Activated naive CD8-positive, alpha-beta T cell treated with anti-CD3 and anti-CD28 coated beads, Interleukin-2, amount 50 U/mL, for 16 hours (primary cell): ENCODE measurements around the gene MEGF9.

Experiments used
- DNase-seq: peaks from one replicate; pipeline ENCODE4 v3.0.0-alpha.2; 2020; ENCODE audit warnings: low read depth, low spot score

Gene MEGF9

DNA sequence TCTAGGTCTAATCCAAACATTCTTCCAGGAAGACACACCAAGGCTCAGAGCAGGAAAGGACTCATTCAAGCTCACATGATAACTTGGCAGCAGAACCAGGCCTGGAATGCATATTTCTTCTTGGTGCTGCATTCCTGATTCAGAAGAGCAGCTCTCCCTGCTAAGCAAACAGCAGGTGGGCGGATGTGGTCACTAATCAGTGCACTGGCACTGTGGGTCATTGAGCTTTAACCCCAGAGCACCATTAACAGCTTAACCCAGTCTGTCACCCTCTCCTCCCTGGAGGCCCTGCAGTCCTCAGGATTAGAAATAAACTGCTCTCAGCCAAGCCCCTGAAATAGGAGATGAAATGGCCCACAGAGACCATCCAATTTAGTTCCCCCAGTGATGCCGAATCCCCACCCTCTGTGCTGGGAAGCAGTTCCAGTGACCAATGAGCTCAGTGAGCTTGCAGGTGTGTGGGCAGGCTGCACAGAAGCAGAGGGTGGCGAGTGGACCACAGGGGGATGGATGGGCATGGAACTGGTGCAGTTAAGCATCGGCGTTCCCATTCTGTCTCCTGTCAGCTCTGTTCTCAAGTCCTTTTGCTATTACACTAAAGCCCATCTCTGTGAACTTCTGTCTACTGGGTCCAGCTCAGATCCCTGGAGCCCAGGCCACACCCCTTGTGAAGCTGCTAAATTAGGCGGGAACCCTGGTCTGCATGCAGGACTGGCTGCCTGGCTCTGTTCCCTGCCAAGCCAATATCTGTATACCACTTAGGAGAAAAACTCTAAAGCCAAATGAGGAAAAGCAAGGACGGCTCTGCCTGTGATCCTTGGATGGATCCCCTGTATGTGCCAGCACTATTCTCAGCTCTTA lies 16.6 kb upstream of the MEGF9 start:
- DNase-seq: no peak

DNA sequence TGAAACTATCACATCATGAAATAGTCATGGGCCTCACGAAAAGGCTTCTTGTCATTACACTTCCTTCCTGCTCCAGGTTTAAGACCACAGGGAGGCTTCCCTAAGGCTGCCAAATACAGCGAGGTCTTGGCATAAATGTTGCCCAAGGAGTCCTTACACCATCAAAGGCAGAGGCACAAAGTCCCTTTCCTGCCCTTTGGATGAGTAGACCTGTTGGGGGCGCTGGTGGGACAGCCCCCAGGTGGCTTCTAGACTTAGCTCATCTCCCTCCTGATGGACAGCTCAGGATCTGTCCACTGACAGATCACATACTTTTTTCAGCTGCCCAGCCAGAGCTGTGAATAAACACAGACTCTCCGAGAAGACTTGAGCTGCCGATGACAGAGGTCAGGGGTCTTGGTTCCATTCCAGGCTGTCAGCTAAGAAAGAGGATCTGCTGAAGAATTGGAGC lies 15.5 kb upstream of the MEGF9 start:
- DNase-seq: no peak

DNA sequence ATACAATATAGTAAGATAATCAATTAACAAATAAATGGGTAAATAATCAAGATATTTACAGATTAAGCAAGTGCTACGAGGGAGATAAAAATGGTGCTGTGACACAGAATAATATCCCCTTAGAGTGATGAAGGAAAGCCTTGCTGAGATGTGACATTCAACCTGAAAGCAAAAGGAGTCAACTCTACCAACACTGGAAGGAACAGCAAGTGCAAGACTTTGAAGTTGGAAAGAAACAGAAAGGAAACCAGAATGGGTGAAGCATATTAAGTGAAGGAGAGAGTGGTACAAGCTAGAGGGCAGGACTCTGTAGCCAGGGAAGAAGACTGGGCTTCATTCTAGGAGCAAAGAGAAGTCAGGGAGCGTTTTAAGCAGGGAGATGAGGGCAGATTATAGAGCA lies 12.2 kb upstream of the MEGF9 start:
- DNase-seq: no peak

DNA sequence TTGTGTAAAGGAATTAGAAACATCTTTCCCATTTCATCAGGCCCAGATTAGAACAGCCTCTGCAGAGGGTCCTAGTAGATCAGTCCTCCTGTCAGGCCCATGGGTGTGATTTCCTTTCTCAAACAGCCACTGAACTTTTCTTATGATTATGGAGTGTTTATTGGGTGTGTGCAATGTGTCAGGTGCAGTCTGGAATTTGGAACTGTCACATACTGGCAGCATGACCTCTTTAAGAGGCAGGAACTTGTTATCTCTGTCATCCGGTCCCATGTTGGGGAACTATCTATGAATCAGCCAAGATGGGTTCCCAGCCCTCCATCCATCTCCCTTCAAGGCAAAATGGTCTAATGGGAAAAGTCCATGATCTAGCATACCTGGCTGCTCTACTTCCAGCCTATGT lies 11.6 kb upstream of the MEGF9 start:
- DNase-seq: no peak

DNA sequence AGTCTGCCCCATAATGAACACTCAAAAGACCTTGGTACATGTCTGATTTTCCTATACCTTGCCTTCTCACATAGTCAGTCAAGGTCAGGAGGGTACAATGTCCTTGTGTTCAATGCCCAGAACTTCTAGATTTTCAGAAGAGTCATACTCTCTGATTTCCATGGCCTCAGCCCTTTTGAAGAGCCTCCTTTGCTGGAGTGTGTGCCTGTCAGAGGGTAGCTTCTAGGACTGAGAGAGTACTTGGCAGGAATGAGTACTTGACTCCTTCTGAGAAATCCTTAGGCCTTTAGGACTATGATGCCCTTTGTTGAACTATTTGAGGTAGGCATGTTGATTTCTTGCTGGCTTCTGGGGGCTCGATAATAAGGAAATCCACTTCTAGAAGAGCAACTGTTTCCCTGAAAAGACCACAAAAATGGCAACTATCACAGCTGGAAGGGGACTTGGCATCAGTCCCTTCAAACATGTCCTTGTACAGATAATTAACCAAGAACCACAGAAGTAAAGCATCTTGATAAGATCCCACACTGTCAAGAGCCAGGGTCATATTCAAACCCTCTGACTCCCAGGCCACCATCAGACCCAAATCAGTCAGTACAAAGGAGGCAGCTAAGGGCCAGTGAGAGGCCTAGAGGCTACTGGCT lies 10.6 kb upstream of the MEGF9 start:
- DNase-seq: no peak

DNA sequence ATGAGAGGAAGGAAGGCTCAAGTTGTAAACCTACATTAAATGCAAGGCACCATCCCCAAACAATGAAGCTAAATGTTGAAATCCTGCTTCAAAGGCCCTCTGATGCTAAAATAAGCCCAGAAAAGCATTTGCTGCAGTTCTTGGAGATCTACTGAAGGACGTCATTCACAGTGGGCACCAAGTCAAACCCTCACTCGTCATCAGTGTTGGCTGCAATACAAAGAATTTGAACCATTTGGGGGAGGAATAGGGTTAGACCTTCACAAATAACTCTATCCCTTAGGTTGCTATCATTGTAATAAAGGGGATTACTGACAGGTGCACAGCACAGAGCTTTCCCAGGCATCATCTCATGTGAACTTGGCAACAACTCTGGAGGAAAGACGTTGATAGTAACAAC lies 9.3 kb upstream of the MEGF9 start:
- DNase-seq: no peak

DNA sequence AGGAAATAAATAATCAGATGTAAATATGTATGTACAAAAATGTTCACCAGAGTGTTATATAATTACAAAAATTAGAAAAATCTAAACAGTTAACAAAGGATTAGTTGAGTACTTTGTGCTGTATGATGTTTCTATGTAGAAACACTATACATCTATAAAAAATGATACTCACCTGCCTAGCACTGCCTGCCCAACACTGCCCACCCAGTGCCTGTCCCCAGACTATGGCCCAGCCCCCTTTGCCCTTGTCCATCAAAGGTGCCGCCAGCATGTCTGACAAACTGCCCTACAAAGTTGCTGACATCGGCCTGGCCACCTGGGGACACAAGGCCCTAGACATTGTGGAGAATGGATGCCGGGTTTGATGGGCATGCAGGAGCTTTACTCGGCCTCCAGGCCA lies 6.1 kb upstream of the MEGF9 start:
- DNase-seq: no peak

DNA sequence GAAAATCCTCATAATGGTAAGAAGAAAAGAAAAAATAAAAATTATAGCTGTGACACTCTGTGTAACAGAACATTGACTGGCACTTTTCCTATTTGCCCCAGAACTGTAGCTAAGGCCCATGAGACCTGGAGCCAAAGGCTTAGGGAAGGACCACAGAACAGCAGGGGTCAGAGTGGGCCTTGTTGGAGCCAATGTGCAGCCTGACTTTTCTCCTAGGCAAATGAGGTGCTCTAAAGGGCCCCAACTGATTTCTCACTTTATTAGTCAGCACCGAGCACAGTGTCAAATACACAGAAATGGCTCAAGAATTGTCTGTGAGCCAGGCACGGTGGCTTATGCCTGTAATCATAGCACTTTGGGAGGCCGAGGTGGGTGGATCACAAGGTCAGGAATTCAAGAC lies 4.0 kb upstream of the MEGF9 start:
- DNase-seq: no peak

DNA sequence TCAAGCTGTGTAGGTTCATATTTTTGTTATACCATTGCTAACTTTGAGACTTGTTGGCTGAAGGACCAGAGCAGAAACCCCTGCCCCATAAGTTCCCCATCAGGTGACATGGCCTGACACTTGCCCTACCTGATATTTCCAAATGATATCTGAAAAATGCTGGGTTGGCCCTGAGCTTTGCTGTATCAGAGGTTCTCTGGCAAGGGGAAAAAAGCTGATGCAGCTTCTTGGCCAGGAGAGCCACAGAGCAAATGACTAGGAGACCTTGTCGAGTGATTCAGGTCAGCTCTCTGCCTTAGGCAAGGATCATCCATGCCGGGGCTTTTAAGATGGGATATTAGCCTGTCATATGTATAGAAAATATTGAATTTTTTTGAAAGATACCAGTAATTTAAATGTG lies 2.9 kb upstream of the MEGF9 start:
- no peak for DNase-seq

DNA sequence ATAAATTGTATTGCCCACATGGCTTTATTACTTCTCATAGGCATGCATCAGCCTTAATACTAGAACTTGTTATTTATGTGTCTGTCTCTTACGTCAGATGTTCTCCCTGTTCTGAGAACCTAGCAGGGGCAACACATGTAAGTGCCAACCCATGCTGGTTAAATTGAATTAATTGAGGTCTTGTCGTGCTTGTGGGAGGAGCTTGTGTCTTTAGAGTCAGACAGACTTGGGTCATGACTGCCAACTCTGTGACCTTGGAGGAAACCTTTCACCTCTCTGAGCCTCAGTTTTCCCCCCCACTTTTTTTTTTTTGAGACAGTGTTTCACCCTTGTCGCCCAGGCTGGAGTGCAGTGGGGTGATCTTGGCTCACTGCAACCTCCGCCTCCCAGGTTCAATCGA lies 2.2 kb upstream of the MEGF9 start:
- no peak for DNase-seq

DNA sequence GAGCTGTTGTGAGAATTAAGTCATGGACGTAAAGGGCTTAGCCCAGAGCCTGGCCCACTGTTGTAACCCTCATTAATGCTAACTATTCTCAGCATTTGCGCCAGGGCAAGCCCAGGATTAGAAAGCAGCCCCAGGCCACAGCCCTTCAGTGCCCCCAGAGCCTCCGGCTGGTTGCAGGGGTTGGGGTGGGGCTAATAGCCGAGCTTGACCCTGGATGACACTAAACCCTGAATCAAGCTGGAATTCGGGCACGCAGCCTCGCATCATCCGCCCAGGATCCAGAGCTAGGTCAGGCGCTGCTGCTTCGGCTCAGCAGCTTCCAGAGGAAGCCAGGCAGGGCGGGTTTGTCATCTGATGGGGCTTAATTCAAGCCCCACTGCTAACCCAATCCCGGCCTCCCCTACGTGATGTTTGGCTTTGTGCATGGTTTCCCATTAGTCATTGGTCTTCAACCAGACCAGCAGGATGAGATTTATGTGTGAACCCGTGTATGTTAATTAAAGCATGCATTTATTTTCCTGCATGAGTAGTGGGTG lies 1.2 kb upstream of the MEGF9 start:
- no peak for DNase-seq

DNA sequence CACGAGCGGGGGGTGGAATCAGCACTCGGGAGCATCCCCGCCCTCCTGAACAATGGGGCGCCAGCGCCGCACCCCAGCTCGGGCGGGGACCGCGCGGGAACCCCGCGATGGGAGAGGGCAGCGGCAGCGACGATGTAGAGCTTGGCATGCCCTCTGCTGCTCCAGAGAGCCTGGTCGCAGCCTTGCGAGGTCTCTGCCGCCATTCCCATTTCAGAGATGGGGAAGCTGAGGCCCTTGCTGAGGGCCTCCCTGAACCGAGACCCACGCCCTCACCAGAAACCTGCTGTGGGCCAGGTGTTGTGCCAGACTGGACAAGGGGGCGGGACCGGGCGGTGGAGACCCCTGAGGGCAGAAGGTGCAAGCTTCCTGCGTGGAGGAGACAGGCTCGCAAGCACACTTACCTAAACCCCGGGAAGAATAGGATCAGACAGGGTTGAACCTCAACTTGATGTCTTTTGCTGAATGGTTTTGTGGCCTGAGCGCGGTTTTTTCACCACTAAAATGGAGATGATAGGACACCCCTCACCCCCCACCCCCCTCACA lies 647 bp upstream of the MEGF9 start:
- no peak for DNase-seq

DNA sequence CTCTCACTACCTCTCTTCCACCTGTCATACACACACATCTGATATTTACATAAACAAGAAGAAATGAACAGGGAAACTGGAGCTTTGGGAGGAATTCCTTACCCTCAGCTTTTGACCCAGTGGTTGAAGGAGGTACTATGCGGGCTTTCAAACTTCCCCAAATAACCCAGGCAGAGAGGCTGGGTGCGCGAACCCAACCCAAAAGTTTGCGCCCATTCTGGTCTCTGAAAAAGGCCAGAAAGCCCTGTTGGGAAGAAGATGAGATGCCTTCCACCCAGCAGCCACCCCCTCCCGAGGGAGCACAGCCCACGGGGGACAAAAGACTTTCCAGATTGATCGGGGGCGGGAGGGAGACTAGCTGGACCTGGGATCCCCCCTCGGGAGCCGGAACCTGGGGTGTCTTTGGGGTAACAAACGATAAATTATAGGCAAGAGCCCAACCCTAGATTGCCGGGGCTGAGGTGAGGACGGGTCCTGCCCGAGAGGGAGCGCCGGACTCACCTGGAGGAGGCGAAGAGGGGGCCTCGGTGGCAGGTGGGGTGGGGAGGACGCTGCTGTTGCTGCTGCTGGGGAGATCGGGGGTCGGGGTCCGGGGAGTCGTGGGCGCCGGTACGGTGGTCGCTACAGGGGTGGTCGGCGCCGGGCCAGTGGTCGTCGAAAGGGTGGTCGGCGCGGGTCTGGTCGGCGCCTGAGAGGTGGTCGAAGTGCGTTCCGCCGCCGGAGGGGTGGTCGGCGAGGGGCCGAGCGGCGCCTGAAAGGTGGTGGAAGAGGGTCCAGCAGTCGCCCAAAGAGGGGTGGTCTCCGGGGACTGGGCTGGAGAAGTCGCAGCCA lies 798 bp downstream of the MEGF9 start:
- no peak for DNase-seq

DNA sequence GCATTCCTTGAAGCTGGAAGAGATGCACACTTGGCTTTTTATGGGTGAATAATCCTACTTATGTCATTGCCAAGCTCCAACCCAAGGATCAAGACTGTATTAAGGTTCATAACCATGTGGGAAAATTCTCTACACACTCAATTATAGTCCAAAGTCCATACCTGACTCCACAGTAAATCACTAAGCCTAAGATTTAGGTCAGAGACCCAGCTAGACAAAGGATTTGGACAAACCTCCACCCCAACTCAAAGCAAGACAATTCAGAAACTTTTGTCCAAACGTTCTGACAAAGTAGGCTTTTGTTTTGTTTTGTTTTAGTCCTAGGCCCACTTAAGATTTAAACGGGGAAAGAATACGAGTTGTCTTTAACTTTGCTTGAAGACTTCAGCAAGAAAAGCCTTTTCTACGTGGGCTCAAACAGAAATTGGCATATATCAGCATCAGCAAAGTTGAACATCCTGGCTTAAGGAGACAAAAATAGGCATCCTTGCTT lies 1.7 kb downstream of the MEGF9 start:
- no peak for DNase-seq

DNA sequence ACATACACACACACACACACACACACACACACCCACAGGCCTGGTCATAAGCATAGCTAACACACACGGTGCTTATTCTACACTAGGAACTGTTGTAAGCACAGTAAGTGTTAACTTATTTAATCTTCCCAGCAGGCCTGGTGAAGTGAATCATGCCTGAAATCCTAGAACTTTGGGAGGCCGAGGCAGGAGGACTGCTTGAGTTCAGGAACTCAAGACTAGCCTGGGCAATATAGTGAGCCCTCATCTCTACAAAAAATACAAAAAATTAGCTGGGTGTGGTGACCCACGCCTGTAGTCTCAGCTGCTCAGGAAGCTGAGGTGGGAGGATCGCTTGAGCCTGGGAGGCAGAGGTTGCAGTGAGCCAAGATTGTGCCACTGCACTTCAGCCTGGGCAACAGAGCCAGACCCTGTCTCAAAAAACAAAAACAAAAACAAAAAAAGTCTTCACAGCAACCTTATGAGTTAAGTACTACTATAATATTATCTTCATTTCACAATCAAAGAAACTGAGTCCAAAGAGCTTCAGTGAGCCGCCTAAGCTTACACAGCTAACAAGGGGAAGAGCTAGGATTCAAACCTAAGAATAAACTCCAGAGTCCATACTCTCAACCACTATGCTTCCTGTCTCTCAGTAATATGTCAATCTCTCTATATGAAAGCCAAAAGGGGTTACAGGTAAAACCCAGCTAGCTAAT lies 2.3 kb downstream of the MEGF9 start:
- no peak for DNase-seq

DNA sequence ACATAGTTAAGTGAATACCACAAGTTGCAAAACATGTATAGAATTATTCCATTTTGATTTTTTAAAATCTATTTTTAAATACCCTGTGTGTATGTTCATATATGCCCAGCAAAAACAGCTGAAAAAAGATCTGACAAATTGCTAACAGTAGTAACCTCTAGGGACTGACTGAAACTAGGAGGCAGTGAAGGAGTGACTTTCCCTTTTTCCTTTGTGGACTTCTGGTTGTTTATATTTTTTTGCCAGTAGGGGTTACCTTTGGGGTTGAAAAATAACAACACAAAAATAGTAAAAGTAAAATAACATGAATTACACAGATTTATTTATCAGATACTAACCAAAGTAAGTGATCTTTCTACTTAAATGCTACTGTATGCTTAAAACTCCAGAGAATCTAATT lies 2.9 kb downstream of the MEGF9 start:
- DNase-seq: no peak

DNA sequence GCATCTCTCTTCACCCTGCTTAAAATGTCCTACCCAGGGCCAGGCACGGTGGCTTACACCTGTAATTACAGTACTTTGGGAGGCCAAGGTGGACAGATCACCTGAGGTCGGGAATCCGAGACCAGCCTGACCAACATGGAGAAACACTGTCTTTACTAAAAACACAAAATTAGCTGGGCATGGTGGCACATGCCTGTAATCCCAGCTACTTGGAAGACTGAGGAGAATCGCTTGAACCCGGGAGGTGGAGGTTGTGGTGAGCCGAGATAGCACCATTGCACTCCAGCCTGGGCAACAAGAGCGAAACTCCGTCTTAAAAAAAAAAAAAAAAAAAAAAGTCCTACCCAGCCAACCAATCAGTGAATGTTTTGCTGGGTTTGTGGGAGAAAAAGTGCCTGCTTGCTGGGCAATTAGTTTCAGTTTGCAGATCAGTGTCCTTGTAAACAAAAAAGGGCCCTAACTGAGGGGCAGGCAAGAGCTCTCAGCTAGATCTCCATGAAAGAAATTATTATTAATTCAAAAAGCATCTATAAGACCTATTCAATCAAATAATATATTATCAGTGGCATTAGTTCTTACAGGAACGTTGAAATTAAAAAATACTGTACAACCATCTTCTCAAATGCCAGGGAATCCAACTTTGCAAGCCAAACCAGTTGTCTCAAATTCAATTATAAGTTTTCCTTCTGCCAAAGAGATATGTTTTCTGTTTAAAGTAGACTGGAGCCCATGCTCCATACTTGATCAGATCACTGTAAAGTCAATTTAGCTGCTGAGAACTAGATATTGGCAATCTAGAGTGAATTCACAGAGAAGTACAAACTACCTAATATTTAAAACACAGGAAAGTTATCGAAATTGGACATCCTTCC lies 3.9 kb downstream of the MEGF9 start:
- DNase-seq: no peak

DNA sequence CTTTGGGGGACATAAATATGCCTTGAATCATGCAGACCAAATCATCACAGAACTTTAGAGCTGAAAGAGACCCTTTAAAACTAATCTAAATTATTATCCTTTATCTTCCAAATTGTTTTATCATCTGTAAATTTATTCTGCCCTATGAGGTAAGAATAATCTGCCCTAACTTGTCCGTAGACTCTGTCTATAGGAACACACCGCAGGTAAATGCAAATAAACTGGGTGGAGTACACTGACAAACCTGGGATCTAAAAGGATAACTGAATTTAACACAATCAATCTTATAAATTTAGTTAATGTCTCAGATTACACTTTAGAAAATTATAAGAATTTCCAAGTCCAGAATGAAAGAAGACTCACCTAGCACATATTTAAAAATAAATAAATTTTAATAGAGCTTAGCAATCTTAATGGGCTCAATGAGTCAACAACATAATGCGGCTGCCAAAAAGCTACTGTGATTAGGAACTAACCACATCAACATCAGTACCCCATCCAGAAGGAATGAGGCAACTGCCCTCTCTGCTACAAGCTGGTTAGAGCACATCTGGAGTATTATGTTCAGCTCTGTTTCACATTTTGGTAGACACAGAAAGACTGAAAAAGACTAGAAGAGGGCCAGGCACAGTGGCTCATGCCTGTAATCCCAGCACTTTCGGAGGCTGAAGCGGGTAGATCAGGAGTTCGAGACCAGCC lies 5.6 kb downstream of the MEGF9 start:
- DNase-seq: no peak

DNA sequence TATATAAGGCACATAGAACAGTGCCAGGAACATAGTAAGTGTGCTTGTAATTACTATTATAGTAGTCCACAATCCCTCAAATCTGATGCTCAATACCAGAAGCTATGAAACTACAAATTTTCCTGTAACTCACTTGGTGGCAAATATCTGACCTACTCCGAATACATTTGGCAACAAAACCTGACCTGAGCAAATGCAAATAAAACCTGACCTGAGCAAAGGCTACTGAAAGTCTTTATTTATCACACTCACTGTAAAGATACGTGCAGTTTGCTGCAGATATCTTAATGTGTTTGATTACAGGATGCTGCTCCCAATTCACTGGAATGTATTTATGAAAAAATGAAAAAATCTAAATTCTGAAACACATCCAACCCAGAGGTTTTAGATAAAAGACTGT lies 7.1 kb downstream of the MEGF9 start:
- DNase-seq: no peak

DNA sequence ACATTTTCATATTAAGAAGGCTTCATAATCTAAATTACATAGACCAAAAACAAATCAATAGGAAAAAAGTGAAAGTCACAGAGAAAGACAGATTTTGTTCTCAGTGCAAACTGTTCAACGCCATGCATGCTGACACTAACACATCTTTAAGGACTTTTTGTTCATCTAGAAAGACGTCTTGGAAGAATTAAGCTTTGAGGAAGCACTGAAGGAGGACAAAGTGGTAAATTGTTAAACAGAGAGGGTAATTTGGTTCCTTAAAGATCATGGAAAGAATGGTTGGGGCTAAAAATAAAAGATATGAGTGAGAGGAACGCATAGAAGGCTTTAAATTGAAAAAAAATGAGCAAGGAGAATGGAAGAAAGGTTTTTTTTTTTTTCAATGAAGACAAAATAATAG lies 9.1 kb downstream of the MEGF9 start:
- no peak for DNase-seq
